GM21825 (cell line): ENCODE results near the gene DVL3.
"Not testable (repeated sequence)": the region's sequence is repeated elsewhere in the genome, so short reads cannot be mapped to it uniquely, and the experiment has no call there.

ENCODE experiments used
- ATAC-seq: cut with Tn5 transposase; IDR thresholded peaks from one replicate; pipeline ENCODE4 v1.9.1; 2021; ENCODE audit warnings: mild to moderate bottlenecking, moderate library complexity; ENCODE audit not compliant: unreplicated experiment

The DVL3 gene

GRCh38 chr3:184154885-184155643 is at the start of gene DVL3:
Gene DVL3 (plus strand): TSS chr3:184155377. CDS start chr3:184155636, 259 bp downstream.
- ATAC-seq = peak; percentile 82

GRCh38 chr3:184110316-184110725 is 44.9 kb upstream of the DVL3 start:
- ATAC-seq = no peak

- no peak for ATAC-seq
These were observed 39.2 kb upstream of the DVL3 start for GRCh38 chr3:184116017-184116416.

- no peak for ATAC-seq
These were observed 37.5 kb upstream of the DVL3 start for GRCh38 chr3:184117636-184118035.

- not testable (repeated sequence) for ATAC-seq
These were observed 34.1 kb upstream of the DVL3 start for GRCh38 chr3:184121031-184121430.

- no peak for ATAC-seq
These were observed 29.2 kb upstream of the DVL3 start for GRCh38 chr3:184126006-184126405.

GRCh38 chr3:184129012-184129411 is 26.2 kb upstream of the DVL3 start:
- no peak for ATAC-seq

- ATAC-seq = no peak
These were observed 22.2 kb upstream of the DVL3 start for GRCh38 chr3:184132945-184133344.

GRCh38 chr3:184133840-184134745 is 21.1 kb upstream of the DVL3 start:
- ATAC-seq = no peak

GRCh38 chr3:184134746-184135148 is 20.4 kb upstream of the DVL3 start:
- ATAC-seq = peak; percentile 14

- ATAC-seq = peak; percentile 86
These were observed 19.8 kb upstream of the DVL3 start, which contains the start of gene EIF2B5 for GRCh38 chr3:184135149-184135910. Gene EIF2B5 (plus strand): TSS chr3:184135358. CDS start chr3:184135386, 28 bp downstream.

GRCh38 chr3:184135911-184136260 is 19.3 kb upstream of the DVL3 start:
- ATAC-seq = peak; percentile 6

- no peak for ATAC-seq
These were observed 14.7 kb upstream of the DVL3 start for GRCh38 chr3:184140436-184140835.

GRCh38 chr3:184142199-184142598 is 13.0 kb upstream of the DVL3 start:
- no peak for ATAC-seq

- ATAC-seq = no peak
These were observed 11.8 kb upstream of the DVL3 start for GRCh38 chr3:184143327-184143726.

- no peak for ATAC-seq
These were observed 10.7 kb upstream of the DVL3 start for GRCh38 chr3:184144505-184144904.

GRCh38 chr3:184145111-184145524 is 10.1 kb upstream of the DVL3 start:
- no peak for ATAC-seq

- no peak for ATAC-seq
These were observed 9.4 kb upstream of the DVL3 start for GRCh38 chr3:184145751-184146270.

- ATAC-seq = no peak
These were observed 7.1 kb upstream of the DVL3 start for GRCh38 chr3:184148076-184148475.

- no peak for ATAC-seq
These were observed 6.1 kb upstream of the DVL3 start for GRCh38 chr3:184149123-184149522.

GRCh38 chr3:184149770-184150169 is 5.4 kb upstream of the DVL3 start:
- ATAC-seq = not testable (repeated sequence)
